KMS-11 (cell line): ENCODE measurements around the gene BABAM2.

Experiments
- H2AFZ ChIP-seq: fragments of 200-600 bp; sonication (generic); 2 replicates; pipeline ENCODE4 v1.6.1; 2016; ENCODE audit warnings: antibody characterized with exemption, mixed run types, low read depth
- H3K27ac ChIP-seq: fragments of 200-600 bp; sonication (generic); 2 replicates; pipeline ENCODE4 v1.6.1; 2016; ENCODE audit warnings: mild to moderate bottlenecking, mixed run types
- H3K27me3 ChIP-seq: fragments of 200-600 bp; sonication (generic); 2 replicates; pipeline ENCODE4 v1.6.1; 2017; ENCODE audit warnings: mild to moderate bottlenecking, low read depth, mixed run types, moderate library complexity; ENCODE audit not compliant: insufficient read depth
- H3K36me3 ChIP-seq: fragments of 200-600 bp; sonication (generic); 2 replicates; pipeline ENCODE4 v1.6.1; 2017; ENCODE audit warnings: mild to moderate bottlenecking, mixed run types; ENCODE audit not compliant: insufficient read depth
- H3K4me1 ChIP-seq: fragments of 200-600 bp; sonication (generic); 2 replicates; pipeline ENCODE4 v1.6.1; 2016; ENCODE audit warnings: mild to moderate bottlenecking, low read depth, mixed run types; ENCODE audit not compliant: poor library complexity, severe bottlenecking
- H3K4me2 ChIP-seq: fragments of 200-600 bp; sonication (generic); 2 replicates; pipeline ENCODE4 v1.7.0; 2016; ENCODE audit warnings: mild to moderate bottlenecking, mixed run types
- H3K4me3 ChIP-seq: fragments of 200-600 bp; sonication (generic); IDR thresholded peaks from 2 replicates; pipeline ENCODE4 v1.6.1; 2017; ENCODE audit warnings: low read depth, low read length, mixed read lengths; ENCODE audit not compliant: insufficient read depth
- H3K79me2 ChIP-seq: fragments of 200-600 bp; sonication (generic); 2 replicates; pipeline ENCODE4 v1.6.1; 2016; ENCODE audit warnings: low read depth, mixed run types; ENCODE audit not compliant: insufficient read depth
- H3K9ac ChIP-seq: fragments of 200-600 bp; sonication (generic); 2 replicates; pipeline ENCODE4 v1.6.1; 2016; ENCODE audit warnings: mild to moderate bottlenecking, mixed run types
- H4K20me1 ChIP-seq: fragments of 200-600 bp; sonication (generic); 2 replicates; pipeline ENCODE4 v1.6.1; 2016; ENCODE audit warnings: mild to moderate bottlenecking, mixed run types; ENCODE audit not compliant: insufficient read depth
- CTCF ChIP-seq: fragments of 200-600 bp; sonication (generic); conservative IDR thresholded peaks from 2 replicates; pipeline ENCODE4 v1.6.1; 2017; ENCODE audit warnings: low read depth, mild to moderate bottlenecking, antibody characterized with exemption, low read length, moderate library complexity, mixed read lengths

Gene BABAM2

GRCh38 chr2:28117104-28117596 lies 226.6 kb downstream of the BABAM2 start:
- TF ChIP-seq CTCF: no peak
- H3K4me1 ChIP-seq: no peaks in the 10 kb centered on the region
- H3K36me3 ChIP-seq: no peaks in the 10 kb centered on the region
- no peaks in the 10 kb centered on the region for H3K79me2 ChIP-seq
- no peak overlapping the region for H3K9ac ChIP-seq
- no peak overlapping the region for H3K27ac ChIP-seq
- no peak overlapping the region for H2AFZ ChIP-seq
- no peak overlapping the region for H3K4me3 ChIP-seq
- no peaks in the 10 kb centered on the region for H4K20me1 ChIP-seq
- H3K27me3 ChIP-seq: no peaks in the 10 kb centered on the region
- no peak overlapping the region for H3K4me2 ChIP-seq

GRCh38 chr2:28119631-28120030 lies 229.1 kb downstream of the BABAM2 start:
- Histone ChIP-seq H3K27me3 (no peaks in the 10 kb centered on the region), H3K4me2 (no peak overlapping the region), H3K4me3 (no peak overlapping the region), H2AFZ (no peak overlapping the region), H3K27ac (no peak overlapping the region), H4K20me1 (no peaks in the 10 kb centered on the region), H3K79me2 (no peaks in the 10 kb centered on the region), H3K9ac (no peak overlapping the region), H3K4me1 (no peaks in the 10 kb centered on the region), H3K36me3 (no peaks in the 10 kb centered on the region)
- no peak for TF ChIP-seq CTCF

GRCh38 chr2:28128281-28128950 lies 237.9 kb downstream of the BABAM2 start:
- no peak overlapping the region for H3K9ac ChIP-seq
- H3K4me3 ChIP-seq: no peak overlapping the region
- H4K20me1 ChIP-seq: no peaks in the 10 kb centered on the region
- no peak overlapping the region for H3K27ac ChIP-seq
- H2AFZ ChIP-seq: no peak overlapping the region
- peaks cover 6% of the 10 kb centered on the region for H3K4me1 ChIP-seq
- no peaks in the 10 kb centered on the region for H3K27me3 ChIP-seq
- TF ChIP-seq CTCF: no peak
- H3K36me3 ChIP-seq: no peaks in the 10 kb centered on the region
- H3K4me2 ChIP-seq: no peak overlapping the region
- no peaks in the 10 kb centered on the region for H3K79me2 ChIP-seq

GRCh38 chr2:28129955-28130695 lies 239.6 kb downstream of the BABAM2 start:
- Histone ChIP-seq H3K4me3 (no peak overlapping the region), H3K79me2 (no peaks in the 10 kb centered on the region), H3K4me2 (no peak overlapping the region), H3K27me3 (no peaks in the 10 kb centered on the region), H2AFZ (no peak overlapping the region), H3K4me1 (peaks cover 23% of the 10 kb centered on the region), H3K27ac (no peak overlapping the region), H3K9ac (no peak overlapping the region), H3K36me3 (no peaks in the 10 kb centered on the region), H4K20me1 (no peaks in the 10 kb centered on the region)
- no peak for TF ChIP-seq CTCF
